Ascending aorta (tissue), 2 donors: Measurements from ENCODE around the gene CAV2. TPM values are rescaled to one million over a fixed set of nuclear protein-coding genes. Genes with fewer than 3 reads are reported as not detected.

ENCODE experiments used
- DNase-seq, 2 donors: peaks; one replicate each; pipeline ENCODE4 v3.0.0-alpha.2; 2019; ENCODE audit warnings: low spot score in 2 of 2
- H3K27ac ChIP-seq, 2 donors: fragments of 200-600 bp; sonication (generic); one replicate each; pipeline ENCODE4 v1.5.1; 2016 to 2017; ENCODE audit warnings: mild to moderate bottlenecking in 1 of 2
- H3K27me3 ChIP-seq: fragments of 200-600 bp; sonication (generic); one replicate; pipeline ENCODE4 v1.5.1; 2017
- H3K36me3 ChIP-seq, 2 donors: fragments of 200-600 bp; sonication (generic); one replicate each; pipeline ENCODE4 v1.5.1; 2016
- H3K4me1 ChIP-seq, 2 donors: fragments of 200-600 bp; sonication (generic); one replicate each; pipeline ENCODE4 v1.5.1; 2016 to 2017; ENCODE audit warnings: mild to moderate bottlenecking in 1 of 2
- H3K4me3 ChIP-seq, 2 donors: fragments of 200-600 bp; sonication (generic); one replicate each; pipeline ENCODE4 v1.5.1; 2016 to 2017; ENCODE audit warnings: mild to moderate bottlenecking in 1 of 2
- H3K9me3 ChIP-seq, 2 donors: fragments of 200-600 bp; sonication (generic); one replicate each; pipeline ENCODE4 v1.5.1; 2016
- CTCF ChIP-seq, 3 experiments: fragments of 200-600 bp in 2 of 3; fragments of 450-650 bp in 1 of 3; sonication (generic) in 2 of 3; IDR thresholded peaks; one replicate each; pipeline ENCODE4 v1.5.1; 2016 to 2019; ENCODE audit warnings: antibody characterized with exemption in 3 of 3, mild to moderate bottlenecking in 1 of 3, moderate library complexity in 1 of 3
- intact Hi-C: fragments of 100-400 bp; cut with DNase I; formaldehyde crosslinking; loops from one replicate; pipeline ENCODE4 v1.15.1; 2023
- total RNA-seq: library from RNA; depleted of rRNA; stranded (reverse); fragments of >200 nt; gene quantifications from one replicate; pipeline ENCODE4 v1.1.0, GENCODE V29; 2016

The CAV2 gene
- total RNA-seq, 1 donor from 2014 or later: 92.6 TPM

DNA sequence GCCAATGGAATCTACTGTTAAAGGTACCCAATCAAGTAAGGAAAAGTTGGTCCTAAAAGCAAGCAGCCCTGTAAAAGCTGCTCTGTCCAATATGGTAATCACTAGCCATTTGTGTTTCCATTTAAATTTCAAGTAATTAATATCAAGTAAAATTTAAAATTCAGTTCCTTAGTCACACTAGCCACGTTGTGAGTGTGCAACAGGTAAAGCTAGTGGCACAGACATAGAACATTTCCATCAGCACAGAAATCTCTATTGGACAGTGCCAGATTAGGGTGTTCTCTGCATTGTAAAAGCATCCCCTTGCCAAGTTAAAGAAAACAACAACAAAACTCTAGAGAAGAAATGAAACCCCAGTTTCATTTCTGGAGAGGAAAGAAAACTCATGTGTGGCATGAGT lies 29.7 kb downstream of the CAV2 start:
- no peak for TF ChIP-seq CTCF (IDR thresholded peaks at IDR 0.05)
- Histone ChIP-seq H3K9me3 (no peaks in the 10 kb centered on the region), H3K36me3 (peaks cover 0 to 13% of the 10 kb centered on the region in 2 donors), H3K27ac (peak overlapping the region; percentile 67 to 99), H3K4me3 (peak overlapping the region; percentile 2 to 98), H3K4me1 (peaks cover 0 to 20% of the 10 kb centered on the region in 2 donors), H3K27me3 (no peaks in the 10 kb centered on the region)
- intact Hi-C loops: loop anchor here (5.0 kb wide), 5 partner anchors 212 to 352 kb away; partner anchors contain the start of gene TES
- no peak for DNase-seq

DNA sequence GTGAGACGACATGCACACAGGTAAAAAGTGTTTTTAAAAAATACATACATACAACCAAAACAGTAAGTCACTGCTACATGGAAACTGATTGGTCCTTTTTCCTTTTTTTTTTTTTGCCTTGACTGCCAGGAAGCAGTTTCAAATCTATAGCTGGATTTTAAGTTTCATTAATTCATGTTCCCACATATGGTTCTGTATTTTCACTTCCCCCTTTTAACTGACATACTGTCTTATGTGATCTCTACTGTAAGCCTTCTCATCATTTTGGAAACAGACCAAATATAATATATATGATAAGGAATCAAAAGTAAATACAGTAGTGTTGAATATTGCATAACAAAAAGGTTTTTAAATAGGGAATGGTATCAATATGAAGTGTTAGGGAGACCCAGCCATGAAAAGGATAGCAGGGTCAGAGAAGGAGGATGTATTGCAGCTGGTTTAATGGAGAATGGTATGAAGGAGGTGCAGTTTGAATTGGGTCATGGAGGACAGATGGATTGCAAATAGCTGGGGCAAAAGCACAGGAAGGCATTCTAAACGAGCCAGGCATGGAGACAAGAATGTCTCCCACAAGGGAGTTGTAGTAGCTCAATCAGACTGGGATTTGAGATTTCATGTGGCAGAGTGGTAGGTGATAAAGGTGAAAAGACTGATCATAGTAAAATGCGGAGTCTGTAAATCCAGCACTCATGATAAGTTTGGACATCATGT lies 30.7 kb downstream of the CAV2 start:
- Histone ChIP-seq H3K36me3 (peaks cover 2 to 15% of the 10 kb centered on the region in 2 donors), H3K27ac (peak overlapping the region in 1 of 2 donors; percentile 11), H3K9me3 (no peaks in the 10 kb centered on the region), H3K4me3 (peak overlapping the region; percentile 27 to 98), H3K4me1 (peaks cover 7 to 22% of the 10 kb centered on the region in 2 donors), H3K27me3 (no peaks in the 10 kb centered on the region)
- intact Hi-C loops: no loop called here
- DNase-seq: no peak
- TF ChIP-seq CTCF (IDR thresholded peaks at IDR 0.05): no peak

GRCh38 chr7:116532102-116532688 lies 32.7 kb downstream of the CAV2 start:
- peak overlapping the region in 1 of 2 donors; percentile 5 for H3K27ac ChIP-seq
- no peaks in the 10 kb centered on the region for H3K9me3 ChIP-seq
- peaks cover 13 to 31% of the 10 kb centered on the region in 2 donors for H3K36me3 ChIP-seq
- no peaks in the 10 kb centered on the region for H3K27me3 ChIP-seq
- H3K4me1 ChIP-seq: peaks cover 7 to 22% of the 10 kb centered on the region in 2 donors
- DNase-seq: no peak
- intact Hi-C loops: no loop called here
- no peak for TF ChIP-seq CTCF (IDR thresholded peaks at IDR 0.05)
- H3K4me3 ChIP-seq: peak overlapping the region in 1 of 2 donors; percentile 98

DNA sequence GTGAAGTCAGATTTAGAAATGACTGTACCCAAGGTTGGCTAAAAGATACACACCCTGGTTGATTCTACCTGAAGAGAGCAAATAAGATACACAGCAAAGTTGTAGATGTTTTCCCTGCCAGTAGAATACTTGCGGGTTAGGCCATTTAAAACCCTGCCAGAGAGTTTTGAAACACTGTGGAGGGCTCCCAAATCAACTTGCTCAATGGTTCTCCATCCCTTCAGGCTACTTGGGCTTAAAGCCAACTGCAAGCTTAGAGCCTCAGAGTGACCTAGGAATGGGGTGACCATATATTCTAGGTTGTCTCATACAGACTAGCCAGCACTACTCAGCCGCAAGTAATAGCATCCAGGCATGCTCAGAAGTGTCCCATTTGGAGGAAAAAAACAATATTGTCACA lies 35.3 kb downstream of the CAV2 start:
- Histone ChIP-seq H3K36me3 (peaks cover 13 to 47% of the 10 kb centered on the region in 2 donors), H3K27me3 (no peaks in the 10 kb centered on the region), H3K4me3 (no peak overlapping the region), H3K9me3 (no peaks in the 10 kb centered on the region), H3K4me1 (peaks cover 7 to 20% of the 10 kb centered on the region in 2 donors), H3K27ac (peak overlapping the region; percentile 32 to 34)
- intact Hi-C loops: no loop called here
- no peak for DNase-seq
- no peak for TF ChIP-seq CTCF (IDR thresholded peaks at IDR 0.05)

GRCh38 chr7:116535416-116535815 lies 35.9 kb downstream of the CAV2 start:
- Histone ChIP-seq H3K36me3 (peaks cover 13 to 44% of the 10 kb centered on the region in 2 donors), H3K4me1 (peaks cover 7 to 22% of the 10 kb centered on the region in 2 donors), H3K27me3 (no peaks in the 10 kb centered on the region), H3K27ac (no peak overlapping the region), H3K9me3 (no peaks in the 10 kb centered on the region), H3K4me3 (no peak overlapping the region)
- no peak for TF ChIP-seq CTCF (IDR thresholded peaks at IDR 0.05)
- intact Hi-C loops: no loop called here
- DNase-seq: no peak
